ENCODE measurements around the gene CRTAC1.

Gene CRTAC1

GRCh38 chr10:97974100-97974499 lies 56.3 kb downstream of the CRTAC1 start:
- no peak for FAIRE-seq

GRCh38 chr10:97969538-97970079 lies 60.8 kb downstream of the CRTAC1 start:
- no peak for FAIRE-seq

- FAIRE-seq: no peak
Observed at GRCh38 chr10:97964748-97965147, 65.7 kb downstream of the CRTAC1 start.

GRCh38 chr10:97961945-97962344 lies 68.5 kb downstream of the CRTAC1 start:
- FAIRE-seq: no peak

GRCh38 chr10:97960269-97961056 lies 70.0 kb downstream of the CRTAC1 start:
- no peak for FAIRE-seq

- no peak for FAIRE-seq
Observed at GRCh38 chr10:97949462-97949861, 81.0 kb downstream of the CRTAC1 start.

GRCh38 chr10:97948822-97949221 lies 81.6 kb downstream of the CRTAC1 start:
- no peak for FAIRE-seq

- no peak for FAIRE-seq
Observed at GRCh38 chr10:97944772-97945171, 85.6 kb downstream of the CRTAC1 start.

- no peak for FAIRE-seq
Observed at GRCh38 chr10:97943294-97943693, 87.1 kb downstream of the CRTAC1 start.

- no peak for FAIRE-seq
Observed at GRCh38 chr10:97940534-97940933, 89.9 kb downstream of the CRTAC1 start.

GRCh38 chr10:97939446-97939990 lies 90.9 kb downstream of the CRTAC1 start:
- no peak for FAIRE-seq

- FAIRE-seq: no peak
Observed at GRCh38 chr10:97937928-97938327, 92.5 kb downstream of the CRTAC1 start.

- no peak for FAIRE-seq
Observed at GRCh38 chr10:97937054-97937453, 93.4 kb downstream of the CRTAC1 start.

GRCh38 chr10:97936126-97936525 lies 94.3 kb downstream of the CRTAC1 start:
- no peak for FAIRE-seq

GRCh38 chr10:97932932-97933530 lies 97.4 kb downstream of the CRTAC1 start:
- no peak for FAIRE-seq

- no peak for FAIRE-seq
Observed at GRCh38 chr10:97931041-97931440, 99.4 kb downstream of the CRTAC1 start.

GRCh38 chr10:97928897-97929296 lies 101.5 kb downstream of the CRTAC1 start:
- FAIRE-seq: no peak

GRCh38 chr10:97927622-97928021 lies 102.8 kb downstream of the CRTAC1 start:
- no peak for FAIRE-seq

GRCh38 chr10:97926055-97926454 lies 104.4 kb downstream of the CRTAC1 start:
- no peak for FAIRE-seq

- no peak for FAIRE-seq
Observed at GRCh38 chr10:97925308-97925938, 105.0 kb downstream of the CRTAC1 start.

- FAIRE-seq: no peak
Observed at GRCh38 chr10:97924678-97925077, 105.7 kb downstream of the CRTAC1 start.

- no peak for FAIRE-seq
Observed at GRCh38 chr10:97923476-97923875, 106.9 kb downstream of the CRTAC1 start.

- no peak for FAIRE-seq
Observed at GRCh38 chr10:97923057-97923456, 107.4 kb downstream of the CRTAC1 start.
